Neural progenitor cell (in vitro differentiated cells): ENCODE data around the gene SACM1L.

Experiments
- CTCF ChIP-seq: fragments of 200-600 bp; sonication (generic); IDR thresholded peaks from 2 replicates; pipeline ENCODE4 v1.5.1; 2017; ENCODE audit warnings: antibody characterized with exemption, mild to moderate bottlenecking
- EZH2 ChIP-seq: fragments of 200-600 bp; sonication (generic); IDR thresholded peaks from 2 replicates; pipeline ENCODE4 v1.6.1; 2017; ENCODE audit warnings: antibody characterized with exemption, mild to moderate bottlenecking, moderate library complexity

GRCh38 chr3:45739991-45740390, 50.8 kb downstream of the SACM1L start:
- TF ChIP-seq CTCF: no peak
- TF ChIP-seq EZH2: no peak
